IMR-90 (cell line): ENCODE results near the gene ZIC3. TPM values are rescaled to one million over a fixed set of nuclear protein-coding genes. Genes with fewer than 3 reads are reported as not detected.

Experiments used
- ATAC-seq: fragments of 200-7000 bp; cut with Tn5 transposase; 2 replicates; pipeline ENCODE4 v1.9.1; 2020; ENCODE audit warnings: low read depth, mild to moderate bottlenecking, moderate library complexity
- BruUV-seq: library from RNA; stranded (reverse); fragments of 400-500 nt; replicated peaks from 2 replicates; lab custom pipeline; 2021; lab: Mats Ljungman, UMichigan
- CTCF ChIA-PET: fragments of 300-600 bp; formaldehyde crosslinking; extraction: SDS; loops from one replicate; lab custom pipeline; 2021; ENCODE audit warnings: antibody characterized with exemption; lab: Yijun Ruan, JAX
- POLR2A ChIA-PET: fragments of 300-600 bp; sonication (Branson Sonifier 250); formaldehyde crosslinking; loops from one replicate; lab custom pipeline; 2022; ENCODE audit warnings: antibody characterized with exemption; ENCODE audit not compliant: unreplicated experiment; lab: Charles Lee
- DNase-seq: peaks from one replicate; pipeline ENCODE4 v3.0.0; 2013
- H2AFZ ChIP-seq: replicated peaks from 2 replicates; pipeline ENCODE3; 2013; ENCODE audit warnings: low read length, mild to moderate bottlenecking; ENCODE audit not compliant: poor library complexity
- H2AK5ac ChIP-seq: 2 replicates; pipeline ENCODE4 v1.6.1; 2013; ENCODE audit warnings: low read depth, low read length, inconsistent platforms
- H2AK9ac ChIP-seq: replicated peaks from 2 replicates; pipeline ENCODE3; 2013; ENCODE audit warnings: mild to moderate bottlenecking, low read depth, low read length, moderate library complexity; ENCODE audit not compliant: poor library complexity
- H2BK120ac ChIP-seq: 2 replicates; pipeline ENCODE4 v1.6.1; 2013; ENCODE audit warnings: low read depth, low read length, inconsistent platforms
- H2BK15ac ChIP-seq: 3 replicates; pipeline ENCODE4 v1.6.1; 2013; ENCODE audit warnings: low read depth, low read length, inconsistent platforms
- H2BK20ac ChIP-seq: 2 replicates; pipeline ENCODE4 v1.6.1; 2013; ENCODE audit warnings: low read depth, mild to moderate bottlenecking, inconsistent platforms, low read length, moderate library complexity
- H2BK5ac ChIP-seq: 2 replicates; pipeline ENCODE4 v1.6.1; 2013; ENCODE audit warnings: mild to moderate bottlenecking, low read depth, low read length, inconsistent platforms; ENCODE audit not compliant: poor library complexity, severe bottlenecking
- H3K14ac ChIP-seq: replicated peaks from 2 replicates; pipeline ENCODE4 v1.6.1; 2013; ENCODE audit warnings: low read depth, low read length, inconsistent platforms
- H3K18ac ChIP-seq: 2 replicates; pipeline ENCODE4 v1.6.1; 2013; ENCODE audit warnings: low read depth, low read length, control low read depth
- H3K23ac ChIP-seq: 2 replicates; pipeline ENCODE4 v1.6.1; 2013; ENCODE audit warnings: low read depth, low read length, inconsistent platforms
- H3K27ac ChIP-seq: 2 replicates; pipeline ENCODE4 v1.5.1; 2013; ENCODE audit warnings: mild to moderate bottlenecking, control low read depth, low read length; ENCODE audit not compliant: insufficient read depth
- H3K27me3 ChIP-seq: 2 replicates; pipeline ENCODE4 v1.6.1; 2013; ENCODE audit warnings: low read length; ENCODE audit not compliant: control insufficient read depth, insufficient read depth
- H3K36me3 ChIP-seq: 2 replicates; pipeline ENCODE4 v1.6.1; 2013; ENCODE audit warnings: low read length, mixed read lengths; ENCODE audit not compliant: control insufficient read depth, insufficient read depth
- H3K4ac ChIP-seq: 2 replicates; pipeline ENCODE4 v1.6.1; 2013; ENCODE audit warnings: low read depth, low read length, inconsistent platforms
- H3K4me1 ChIP-seq: 2 replicates; pipeline ENCODE4 v1.6.1; 2013; ENCODE audit warnings: low read length, mixed read lengths; ENCODE audit not compliant: control insufficient read depth, insufficient read depth
- H3K4me2 ChIP-seq: 2 replicates; pipeline ENCODE4 v1.6.1; 2013; ENCODE audit warnings: low read depth, mild to moderate bottlenecking, control low read depth, low read length, moderate library complexity
- H3K4me3 ChIP-seq: 2 replicates; pipeline ENCODE4 v1.5.1; 2013; ENCODE audit warnings: low read depth, mild to moderate bottlenecking, control low read depth, low read length, moderate library complexity; ENCODE audit not compliant: insufficient read depth
- H3K56ac ChIP-seq: 2 replicates; pipeline ENCODE4 v1.6.1; 2013; ENCODE audit warnings: low read length, inconsistent platforms; ENCODE audit not compliant: insufficient read depth; ENCODE audit errors: extremely low read depth
- H3K79me1 ChIP-seq, 2 experiments: 2 replicates each; pipeline ENCODE4 v1.6.1; 2013; ENCODE audit warnings: low read length in 2 of 2, inconsistent platforms in 1 of 2, low read depth in 1 of 2
- H3K9ac ChIP-seq: 2 replicates; pipeline ENCODE4 v1.6.1; 2013; ENCODE audit warnings: low read depth, low read length, control low read depth
- H3K9me1 ChIP-seq: 2 replicates; pipeline ENCODE4 v1.6.1; 2013; ENCODE audit warnings: low read length, inconsistent platforms; ENCODE audit not compliant: insufficient read depth
- H3K9me3 ChIP-seq: 2 replicates; pipeline ENCODE4 v1.6.1; 2013; ENCODE audit warnings: low read length; ENCODE audit not compliant: control insufficient read depth, insufficient read depth
- H4K20me1 ChIP-seq: 2 replicates; pipeline ENCODE4 v1.6.1; 2013; ENCODE audit warnings: low read length, inconsistent platforms; ENCODE audit not compliant: insufficient read depth
- H4K5ac ChIP-seq: 2 replicates; pipeline ENCODE4 v1.6.1; 2013; ENCODE audit warnings: mild to moderate bottlenecking, low read depth, low read length, control low read depth
- H4K8ac ChIP-seq, 2 experiments: 2 replicates each; pipeline ENCODE4 v1.6.1; 2013; ENCODE audit warnings: low read depth in 2 of 2, low read length in 2 of 2, control low read depth in 1 of 2, inconsistent platforms in 1 of 2
- H4K91ac ChIP-seq: 2 replicates; pipeline ENCODE4 v1.6.1; 2013; ENCODE audit warnings: low read depth, low read length, inconsistent platforms; ENCODE audit not compliant: insufficient read depth
- CEBPB ChIP-seq: IDR thresholded peaks from 2 replicates; pipeline ENCODE4 v1.6.1; 2012; ENCODE audit warnings: low read depth, low read length, improper control_type of control experiment
- CHD1 ChIP-seq: IDR thresholded peaks from 2 replicates; pipeline ENCODE4 v1.6.1; 2012; ENCODE audit warnings: low read depth, low read length, improper control_type of control experiment
- FOS ChIP-seq: fragments of 150-350 bp; IDR thresholded peaks from 2 replicates; pipeline ENCODE4 v1.6.1; 2016; ENCODE audit warnings: low read depth, low read length
- NFE2L2 ChIP-seq: fragments of 150-350 bp; IDR thresholded peaks from 2 replicates; pipeline ENCODE4 v1.6.1; 2016; ENCODE audit warnings: low read depth, mild to moderate bottlenecking, low read length
- RFX5 ChIP-seq: IDR thresholded peaks from 2 replicates; pipeline ENCODE4 v1.8.0; 2012; ENCODE audit warnings: low read depth, mild to moderate bottlenecking, low read length, moderate library complexity
- WGBS, 2 experiments: methylation state at CpG; one replicate each; pipeline versions ENCODE4 v1.1.5 to v1.1.7; 2013; ENCODE audit warnings: missing lambda C conversion rate in 2 of 2; ENCODE audit not compliant: insufficient read length in 1 of 2; ENCODE audit errors: extremely low coverage in 2 of 2; 5-methylcytosine and 5-hydroxymethylcytosine counted together
- dilution Hi-C: fragments of 300-500 bp; cut with HindIII; formaldehyde crosslinking; loops from one replicate; pipeline ENCODE4 v1.14.3; 2018; ENCODE audit warnings: low sequenced_read_pairs; ENCODE audit not compliant: unreplicated experiment
- in situ Hi-C: fragments of 300-500 bp; cut with MboI; formaldehyde crosslinking; loops from 3 replicates; pipeline ENCODE4 v1.14.3; 2019; ENCODE audit warnings: low sequenced_read_pairs, inconsistent platforms, mixed read lengths
- intact Hi-C: fragments of 100-400 bp; cut with micrococcal nuclease; formaldehyde crosslinking; loops from 2 replicates; pipeline ENCODE4 v1.10.0; 2022
- polyA plus RNA-seq, 3 experiments: library from polyadenylated mRNA; depleted of rRNA; stranded (reverse); fragments of >200 nt; gene quantifications; 2 replicates each; pipeline ENCODE4 v1.2.3, GENCODE V29; 2012; ENCODE audit warnings: low replicate concordance in 1 of 3
- total RNA-seq: library from RNA; depleted of rRNA; stranded (reverse); fragments of >200 nt; gene quantifications from 2 replicates; pipeline ENCODE4 v1.2.3, GENCODE V29; 2012
- TF ChIP-seq, protein P1 (sequence below): fragments of 150-350 bp; IDR thresholded peaks from 2 replicates; pipeline ENCODE4 v1.6.1; 2016; ENCODE audit warnings: low read depth, mild to moderate bottlenecking, low read length, moderate library complexity, borderline replicate concordance
- TF ChIP-seq, protein P2 (sequence below): fragments of 150-350 bp; IDR thresholded peaks from 2 replicates; pipeline ENCODE4 v1.6.1; 2017; ENCODE audit warnings: mild to moderate bottlenecking, antibody characterized with exemption, low read length, low read depth

Gene ZIC3
- total and polyA plus RNA-seq, 2 of the 4 experiments (the other 2 are of a cell fraction): not detected

DNA sequence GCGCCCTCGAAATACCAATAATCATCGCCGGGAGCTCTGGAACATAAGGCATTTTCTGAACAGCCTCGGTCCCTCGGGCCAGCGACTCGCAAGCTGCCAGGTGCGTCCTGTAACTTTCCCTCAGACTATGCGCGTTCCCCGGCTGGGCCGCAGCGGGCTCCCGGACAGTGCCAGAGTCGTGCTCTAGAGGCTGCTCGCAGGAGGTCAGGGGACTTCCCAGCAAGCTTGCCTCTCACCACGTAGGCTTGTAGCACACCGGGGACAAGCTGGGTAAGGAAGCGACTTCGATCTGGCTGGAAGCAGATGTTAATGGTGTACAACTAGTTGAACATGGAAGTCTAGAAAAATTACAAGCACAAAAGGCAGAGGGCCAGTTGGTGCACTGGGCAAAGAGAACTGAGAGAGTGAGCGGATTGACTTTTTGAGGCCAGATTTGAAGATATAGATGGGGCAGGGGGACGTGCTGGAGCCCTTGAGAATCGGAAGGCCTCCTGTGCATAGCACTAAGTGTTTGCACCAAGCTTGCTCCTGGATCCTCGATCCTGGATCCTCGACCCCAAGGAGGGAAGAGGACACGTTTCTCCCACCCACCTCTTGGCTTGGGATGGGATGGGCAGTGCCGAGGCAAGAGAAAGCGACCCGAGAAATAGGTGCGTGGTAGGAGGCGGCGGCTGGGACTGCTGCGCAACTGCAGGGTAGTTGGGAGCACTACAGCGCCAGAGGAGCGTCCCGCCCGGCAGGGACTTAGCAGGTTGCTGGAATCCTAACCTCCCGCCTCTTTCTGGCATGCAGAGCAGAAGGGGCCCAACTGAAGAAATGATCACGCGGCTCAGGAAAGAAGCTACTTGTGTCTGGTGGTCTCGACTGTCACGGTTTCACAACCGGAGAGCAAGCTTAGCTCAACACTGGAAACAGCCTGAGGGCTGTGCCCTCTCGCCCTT is 19.9 kb upstream of the ZIC3 start:
- no peaks in the 10 kb centered on the region for H4K20me1 ChIP-seq
- no peak overlapping the region for H3K4me2 ChIP-seq
- H3K9me1 ChIP-seq: no peaks in the 10 kb centered on the region
- H3K4me1 ChIP-seq: no peaks in the 10 kb centered on the region
- H3K9me3 ChIP-seq: peaks cover 10% of the 10 kb centered on the region; the same call in 1 of the 2 replicates
- no peak overlapping the region for H4K91ac ChIP-seq
- H2AK9ac ChIP-seq: no peak overlapping the region
- no peak overlapping the region for H3K14ac ChIP-seq
- dilution Hi-C loops: no loop called here
- H3K79me1 ChIP-seq: no peaks in the 10 kb centered on the region
- H2BK120ac ChIP-seq: no peak overlapping the region
- no peak overlapping the region for H2BK20ac ChIP-seq
- H3K4me3 ChIP-seq: no peak overlapping the region
- H3K56ac ChIP-seq: no peak overlapping the region
- no peak overlapping the region for H3K4ac ChIP-seq
- H2BK15ac ChIP-seq: no peak overlapping the region
- H3K27me3 ChIP-seq: peaks cover 6% of the 10 kb centered on the region; the same call in 1 of the 2 replicates
- no peak overlapping the region for H4K8ac ChIP-seq
- ChIA-PET POLR2A (no interaction called here), CTCF (no interaction called here)
- no peak overlapping the region for H3K23ac ChIP-seq
- ATAC-seq: no peak
- in situ Hi-C loops: no loop called here
- no peak overlapping the region for H2AK5ac ChIP-seq
- H2BK5ac ChIP-seq: no peak overlapping the region
- TF ChIP-seq CEBPB: no peak
- TF ChIP-seq NFE2L2: no peak
- no peak for TF ChIP-seq CHD1
- TF ChIP-seq RFX5: no peak
- TF ChIP-seq, protein P1, sequence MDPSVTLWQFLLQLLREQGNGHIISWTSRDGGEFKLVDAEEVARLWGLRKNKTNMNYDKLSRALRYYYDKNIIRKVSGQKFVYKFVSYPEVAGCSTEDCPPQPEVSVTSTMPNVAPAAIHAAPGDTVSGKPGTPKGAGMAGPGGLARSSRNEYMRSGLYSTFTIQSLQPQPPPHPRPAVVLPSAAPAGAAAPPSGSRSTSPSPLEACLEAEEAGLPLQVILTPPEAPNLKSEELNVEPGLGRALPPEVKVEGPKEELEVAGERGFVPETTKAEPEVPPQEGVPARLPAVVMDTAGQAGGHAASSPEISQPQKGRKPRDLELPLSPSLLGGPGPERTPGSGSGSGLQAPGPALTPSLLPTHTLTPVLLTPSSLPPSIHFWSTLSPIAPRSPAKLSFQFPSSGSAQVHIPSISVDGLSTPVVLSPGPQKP: no peak
- no peak for TF ChIP-seq FOS
- TF ChIP-seq, protein P2, sequence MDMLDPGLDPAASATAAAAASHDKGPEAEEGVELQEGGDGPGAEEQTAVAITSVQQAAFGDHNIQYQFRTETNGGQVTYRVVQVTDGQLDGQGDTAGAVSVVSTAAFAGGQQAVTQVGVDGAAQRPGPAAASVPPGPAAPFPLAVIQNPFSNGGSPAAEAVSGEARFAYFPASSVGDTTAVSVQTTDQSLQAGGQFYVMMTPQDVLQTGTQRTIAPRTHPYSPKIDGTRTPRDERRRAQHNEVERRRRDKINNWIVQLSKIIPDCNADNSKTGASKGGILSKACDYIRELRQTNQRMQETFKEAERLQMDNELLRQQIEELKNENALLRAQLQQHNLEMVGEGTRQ: no peak
- no peak overlapping the region for H3K18ac ChIP-seq
- WGBS, 2 experiments: 35% methylated on average over 21 of the region's 45 CpGs; no CpG with 5 or more reads in 1 of the 2 experiments
- H4K5ac ChIP-seq: no peak overlapping the region
- H2AFZ ChIP-seq: no peak overlapping the region
- H3K9ac ChIP-seq: no peak overlapping the region
- no TSS peak for BruUV-seq
- intact Hi-C loops: no loop called here
- DNase-seq: no peak
- H3K36me3 ChIP-seq: no peaks in the 10 kb centered on the region
- no peak overlapping the region for H3K27ac ChIP-seq
